Posterior cingulate gyrus (tissue), 11 donors: ENCODE data around the gene TMC2.
"Not testable (repeated sequence)": the region's sequence is repeated elsewhere in the genome, so short reads cannot be mapped to it uniquely, and the experiment has no call there.

Source experiments
- DNase-seq, 10 donors: peaks; one replicate each; pipeline versions ENCODE4 v3.0.0 to v3.0.0-alpha.2; 2020 to 2021; ENCODE audit warnings: mixed read lengths in 3 of 10
- intact Hi-C: fragments of 100-400 bp; cut with DNase I; formaldehyde crosslinking; loops from one replicate; pipeline ENCODE4 v1.15.1; 2023

The TMC2 gene

GRCh38 chr20:2523919-2524708 lies 12.3 kb upstream of the TMC2 start:
- intact Hi-C loops = loop anchor here (2.0 to 5.0 kb wide), 3 partner anchors 33 to 129 kb away; partner anchors contain the start of genes NOP56 and SNRPB

GRCh38 chr20:2524709-2525506 lies 11.5 kb upstream of the TMC2 start:
- intact Hi-C loops = loop anchor here (2.0 to 5.0 kb wide), 3 partner anchors 32 to 128 kb away; partner anchors contain the start of genes NOP56 and SNRPB
- DNase-seq = peak in 8 of 10 donors; percentile 49 to 94 (median 62)

More at GRCh38 chr20:2523919-2524708, 12.3 kb upstream of the TMC2 start:
- peak; percentile 82 to 98 (median 93) for DNase-seq

GRCh38 chr20:2526218-2526583 lies 10.2 kb upstream of the TMC2 start:
- intact Hi-C loops, DNase-seq: not testable (repeated sequence)

- intact Hi-C loops = no loop called here
- no peak for DNase-seq
Measured at GRCh38 chr20:2527762-2528161, 8.6 kb upstream of the TMC2 start.

- intact Hi-C loops = no loop called here
Measured at GRCh38 chr20:2528671-2529271, 7.6 kb upstream of the TMC2 start.

GRCh38 chr20:2533118-2533517 lies 3.3 kb upstream of the TMC2 start:
- DNase-seq = no peak
- intact Hi-C loops = no loop called here

More at GRCh38 chr20:2528671-2529271, 7.6 kb upstream of the TMC2 start:
- no peak for DNase-seq

GRCh38 chr20:2535711-2536559 lies 438 bp upstream of the TMC2 start:
- intact Hi-C loops = no loop called here
- peak in 1 of 10 donors; percentile 87 for DNase-seq

- intact Hi-C loops = no loop called here
- DNase-seq = no peak
Measured at GRCh38 chr20:2537101-2537500, 728 bp downstream of the TMC2 start.

- intact Hi-C loops = no loop called here
- DNase-seq = no peak
Measured at GRCh38 chr20:2538356-2538755, 2.0 kb downstream of the TMC2 start.

GRCh38 chr20:2538931-2539720 lies 2.8 kb downstream of the TMC2 start:
- peak in 6 of 10 donors; percentile 39 to 92 (median 54) for DNase-seq
- intact Hi-C loops = no loop called here

- intact Hi-C loops = no loop called here
- no peak for DNase-seq
Measured at GRCh38 chr20:2541940-2542339, 5.6 kb downstream of the TMC2 start.

GRCh38 chr20:2542361-2542760 lies 6.0 kb downstream of the TMC2 start:
- intact Hi-C loops = no loop called here
- DNase-seq = no peak

GRCh38 chr20:2544211-2544610 lies 7.8 kb downstream of the TMC2 start:
- no peak for DNase-seq

GRCh38 chr20:2545594-2545993 lies 9.2 kb downstream of the TMC2 start:
- intact Hi-C loops = no loop called here
- DNase-seq = no peak

More at GRCh38 chr20:2544211-2544610, 7.8 kb downstream of the TMC2 start:
- intact Hi-C loops = no loop called here

GRCh38 chr20:2557873-2558580 lies 21.7 kb downstream of the TMC2 start:
- intact Hi-C loops = loop anchor here (5.0 kb wide), 1 partner anchor 36 kb away; no protein-coding TSS in a partner anchor
- DNase-seq = no peak

GRCh38 chr20:2558581-2559278 lies 22.4 kb downstream of the TMC2 start:
- intact Hi-C loops = loop anchor here (5.0 kb wide), 1 partner anchor 36 kb away; no protein-coding TSS in a partner anchor
- peak in 1 of 10 donors; percentile 17 for DNase-seq

- DNase-seq = no peak
- intact Hi-C loops = loop anchor here (5.0 kb wide), 1 partner anchor 37 kb away; no protein-coding TSS in a partner anchor
Measured at GRCh38 chr20:2559279-2559626, 22.9 kb downstream of the TMC2 start.

- peak in 2 of 10 donors; percentile 42 to 53 for DNase-seq
- intact Hi-C loops = loop anchor here (5.0 kb wide), 1 partner anchor 37 kb away; no protein-coding TSS in a partner anchor
Measured at GRCh38 chr20:2559651-2560050, 23.3 kb downstream of the TMC2 start.
